ENCODE data around the gene LRRC3.

The LRRC3 gene

GRCh38 chr21:44483288-44484237 is 28.3 kb downstream of the LRRC3 start:
- DNase-seq (ENCODE audit: low spot score): no peak
- no peak for TF ChIP-seq CTCF (IDR thresholded peaks at IDR 0.05; ENCODE audit: borderline replicate concordance, control extremely low read depth, extremely low read depth, insufficient read depth, missing control alignments)
- in situ Hi-C loops (cut with MboI; ENCODE audit: low sequenced_read_pairs, unreplicated experiment): no loop called here

GRCh38 chr21:44484498-44485253 is 29.4 kb downstream of the LRRC3 start:
- in situ Hi-C loops (cut with MboI; ENCODE audit: low sequenced_read_pairs, unreplicated experiment): no loop called here
- DNase-seq (ENCODE audit: low spot score): no peak
- TF ChIP-seq CTCF (IDR thresholded peaks at IDR 0.05; ENCODE audit: borderline replicate concordance, control extremely low read depth, extremely low read depth, insufficient read depth, missing control alignments): no peak

- DNase-seq (ENCODE audit: low spot score): no peak
Measured at GRCh38 chr21:44485254-44485793, 30.0 kb downstream of the LRRC3 start.

GRCh38 chr21:44485796-44486195 is 30.5 kb downstream of the LRRC3 start:
- no peak for TF ChIP-seq CTCF (IDR thresholded peaks at IDR 0.05; ENCODE audit: borderline replicate concordance, control extremely low read depth, extremely low read depth, insufficient read depth, missing control alignments)
- in situ Hi-C loops (cut with MboI; ENCODE audit: low sequenced_read_pairs, unreplicated experiment): no loop called here
- DNase-seq (ENCODE audit: low spot score): no peak

More at GRCh38 chr21:44485254-44485793, 30.0 kb downstream of the LRRC3 start:
- in situ Hi-C loops (cut with MboI; ENCODE audit: low sequenced_read_pairs, unreplicated experiment): no loop called here
- no peak for TF ChIP-seq CTCF (IDR thresholded peaks at IDR 0.05; ENCODE audit: borderline replicate concordance, control extremely low read depth, extremely low read depth, insufficient read depth, missing control alignments)

GRCh38 chr21:44486302-44486701 is 31.0 kb downstream of the LRRC3 start:
- in situ Hi-C loops (cut with MboI; ENCODE audit: low sequenced_read_pairs, unreplicated experiment): no loop called here
- DNase-seq (ENCODE audit: low spot score): no peak
- TF ChIP-seq CTCF (IDR thresholded peaks at IDR 0.05; ENCODE audit: borderline replicate concordance, control extremely low read depth, extremely low read depth, insufficient read depth, missing control alignments): no peak

GRCh38 chr21:44487831-44488230 is 32.5 kb downstream of the LRRC3 start:
- no peak for TF ChIP-seq CTCF (IDR thresholded peaks at IDR 0.05; ENCODE audit: borderline replicate concordance, control extremely low read depth, extremely low read depth, insufficient read depth, missing control alignments)
- in situ Hi-C loops (cut with MboI; ENCODE audit: low sequenced_read_pairs, unreplicated experiment): no loop called here
- DNase-seq (ENCODE audit: low spot score): no peak

Measured in GM13976 (cell line).